ENCODE results near the gene HBG1.

HBG1 gene

GRCh38 chr11:5245155-5245554, 4.5 kb downstream of the HBG1 start:
- no peak overlapping the region for H3K27ac ChIP-seq (ENCODE audit: low read depth, low read length)
- no peaks in the 10 kb centered on the region for H3K36me3 ChIP-seq (ENCODE audit: control insufficient read depth, insufficient read depth, low read length)
- no peak overlapping the region for H3K4me3 ChIP-seq (ENCODE audit: low read depth, low read length)
- no peaks in the 10 kb centered on the region for H3K4me1 ChIP-seq (ENCODE audit: control insufficient read depth, insufficient read depth, low read length)
- H3K27me3 ChIP-seq (ENCODE audit: control insufficient read depth, insufficient read depth, low read length), result no peaks in the 10 kb centered on the region
- H3K9ac ChIP-seq (ENCODE audit: low read length), result no peak overlapping the region
- H3K9me3 ChIP-seq (ENCODE audit: control insufficient read depth, insufficient read depth, low read depth, low read length), result no peaks in the 10 kb centered on the region

- no peak overlapping the region for H3K9ac ChIP-seq (ENCODE audit: low read length)
- H3K36me3 ChIP-seq (ENCODE audit: control insufficient read depth, insufficient read depth, low read length), result no peaks in the 10 kb centered on the region
- no peak overlapping the region for H3K27ac ChIP-seq (ENCODE audit: low read depth, low read length)
These were observed 5.9 kb downstream of the HBG1 start for GRCh38 chr11:5243816-5244180.

GRCh38 chr11:5242933-5243815, 6.5 kb downstream of the HBG1 start:
- H3K9me3 ChIP-seq (ENCODE audit: control insufficient read depth, insufficient read depth, low read depth, low read length), result no peaks in the 10 kb centered on the region
- H3K27me3 ChIP-seq (ENCODE audit: control insufficient read depth, insufficient read depth, low read length), result no peaks in the 10 kb centered on the region
- H3K9ac ChIP-seq (ENCODE audit: low read length), result no peak overlapping the region
- no peaks in the 10 kb centered on the region for H3K4me1 ChIP-seq (ENCODE audit: control insufficient read depth, insufficient read depth, low read length)
- no peaks in the 10 kb centered on the region for H3K36me3 ChIP-seq (ENCODE audit: control insufficient read depth, insufficient read depth, low read length)
- H3K27ac ChIP-seq (ENCODE audit: low read depth, low read length), result no peak overlapping the region
- no peak overlapping the region for H3K4me3 ChIP-seq (ENCODE audit: low read depth, low read length)

More at GRCh38 chr11:5243816-5244180, 5.9 kb downstream of the HBG1 start:
- no peaks in the 10 kb centered on the region for H3K9me3 ChIP-seq (ENCODE audit: control insufficient read depth, insufficient read depth, low read depth, low read length)
- no peaks in the 10 kb centered on the region for H3K4me1 ChIP-seq (ENCODE audit: control insufficient read depth, insufficient read depth, low read length)
- no peak overlapping the region for H3K4me3 ChIP-seq (ENCODE audit: low read depth, low read length)
- no peaks in the 10 kb centered on the region for H3K27me3 ChIP-seq (ENCODE audit: control insufficient read depth, insufficient read depth, low read length)

GRCh38 chr11:5242208-5242607, 7.4 kb downstream of the HBG1 start:
- no peaks in the 10 kb centered on the region for H3K4me1 ChIP-seq (ENCODE audit: control insufficient read depth, insufficient read depth, low read length)

GRCh38 chr11:5241458-5241857, 8.2 kb downstream of the HBG1 start:
- Histone ChIP-seq H3K4me1 (ENCODE audit: control insufficient read depth, insufficient read depth, low read length) (no peaks in the 10 kb centered on the region), H3K9ac (ENCODE audit: low read length) (no peak overlapping the region), H3K27me3 (ENCODE audit: control insufficient read depth, insufficient read depth, low read length) (no peaks in the 10 kb centered on the region), H3K36me3 (ENCODE audit: control insufficient read depth, insufficient read depth, low read length) (no peaks in the 10 kb centered on the region), H3K4me3 (ENCODE audit: low read depth, low read length) (no peak overlapping the region), H3K9me3 (ENCODE audit: control insufficient read depth, insufficient read depth, low read depth, low read length) (no peaks in the 10 kb centered on the region), H3K27ac (ENCODE audit: low read depth, low read length) (no peak overlapping the region)

More at GRCh38 chr11:5242208-5242607, 7.4 kb downstream of the HBG1 start:
- no peaks in the 10 kb centered on the region for H3K9me3 ChIP-seq (ENCODE audit: control insufficient read depth, insufficient read depth, low read depth, low read length)
- H3K27me3 ChIP-seq (ENCODE audit: control insufficient read depth, insufficient read depth, low read length), result no peaks in the 10 kb centered on the region
- H3K9ac ChIP-seq (ENCODE audit: low read length), result no peak overlapping the region
- no peak overlapping the region for H3K27ac ChIP-seq (ENCODE audit: low read depth, low read length)
- H3K36me3 ChIP-seq (ENCODE audit: control insufficient read depth, insufficient read depth, low read length), result no peaks in the 10 kb centered on the region
- H3K4me3 ChIP-seq (ENCODE audit: low read depth, low read length), result no peak overlapping the region

- Histone ChIP-seq H3K36me3 (ENCODE audit: control insufficient read depth, insufficient read depth, low read length) (no peaks in the 10 kb centered on the region), H3K27ac (ENCODE audit: low read depth, low read length) (no peak overlapping the region), H3K9ac (ENCODE audit: low read length) (no peak overlapping the region), H3K4me3 (ENCODE audit: low read depth, low read length) (no peak overlapping the region), H3K9me3 (ENCODE audit: control insufficient read depth, insufficient read depth, low read depth, low read length) (no peaks in the 10 kb centered on the region), H3K27me3 (ENCODE audit: control insufficient read depth, insufficient read depth, low read length) (no peaks in the 10 kb centered on the region), H3K4me1 (ENCODE audit: control insufficient read depth, insufficient read depth, low read length) (no peaks in the 10 kb centered on the region)
These were observed 9.2 kb downstream of the HBG1 start for GRCh38 chr11:5240458-5240857.

GRCh38 chr11:5240056-5240455, 9.6 kb downstream of the HBG1 start:
- H3K9ac ChIP-seq (ENCODE audit: low read length), result no peak overlapping the region
- H3K27ac ChIP-seq (ENCODE audit: low read depth, low read length), result no peak overlapping the region
- no peaks in the 10 kb centered on the region for H3K4me1 ChIP-seq (ENCODE audit: control insufficient read depth, insufficient read depth, low read length)
- no peaks in the 10 kb centered on the region for H3K27me3 ChIP-seq (ENCODE audit: control insufficient read depth, insufficient read depth, low read length)
- H3K4me3 ChIP-seq (ENCODE audit: low read depth, low read length), result no peak overlapping the region
- H3K36me3 ChIP-seq (ENCODE audit: control insufficient read depth, insufficient read depth, low read length), result no peaks in the 10 kb centered on the region
- H3K9me3 ChIP-seq (ENCODE audit: control insufficient read depth, insufficient read depth, low read depth, low read length), result no peaks in the 10 kb centered on the region

GRCh38 chr11:5239046-5239445, 10.6 kb downstream of the HBG1 start:
- no peaks in the 10 kb centered on the region for H3K9me3 ChIP-seq (ENCODE audit: control insufficient read depth, insufficient read depth, low read depth, low read length)
- H3K36me3 ChIP-seq (ENCODE audit: control insufficient read depth, insufficient read depth, low read length), result no peaks in the 10 kb centered on the region
- H3K4me1 ChIP-seq (ENCODE audit: control insufficient read depth, insufficient read depth, low read length), result no peaks in the 10 kb centered on the region
- H3K27ac ChIP-seq (ENCODE audit: low read depth, low read length), result no peak overlapping the region
- no peak overlapping the region for H3K9ac ChIP-seq (ENCODE audit: low read length)
- no peak overlapping the region for H3K4me3 ChIP-seq (ENCODE audit: low read depth, low read length)
- no peaks in the 10 kb centered on the region for H3K27me3 ChIP-seq (ENCODE audit: control insufficient read depth, insufficient read depth, low read length)

GRCh38 chr11:5238486-5238885, 11.2 kb downstream of the HBG1 start:
- Histone ChIP-seq H3K27me3 (ENCODE audit: control insufficient read depth, insufficient read depth, low read length) (no peaks in the 10 kb centered on the region), H3K27ac (ENCODE audit: low read depth, low read length) (no peak overlapping the region), H3K9ac (ENCODE audit: low read length) (no peak overlapping the region), H3K4me1 (ENCODE audit: control insufficient read depth, insufficient read depth, low read length) (no peaks in the 10 kb centered on the region), H3K4me3 (ENCODE audit: low read depth, low read length) (no peak overlapping the region), H3K36me3 (ENCODE audit: control insufficient read depth, insufficient read depth, low read length) (no peaks in the 10 kb centered on the region), H3K9me3 (ENCODE audit: control insufficient read depth, insufficient read depth, low read depth, low read length) (no peaks in the 10 kb centered on the region)

GRCh38 chr11:5237420-5237819, 12.2 kb downstream of the HBG1 start:
- Histone ChIP-seq H3K4me3 (ENCODE audit: low read depth, low read length) (no peak overlapping the region), H3K27ac (ENCODE audit: low read depth, low read length) (no peak overlapping the region), H3K36me3 (ENCODE audit: control insufficient read depth, insufficient read depth, low read length) (no peaks in the 10 kb centered on the region), H3K27me3 (ENCODE audit: control insufficient read depth, insufficient read depth, low read length) (no peaks in the 10 kb centered on the region), H3K9me3 (ENCODE audit: control insufficient read depth, insufficient read depth, low read depth, low read length) (no peaks in the 10 kb centered on the region), H3K4me1 (ENCODE audit: control insufficient read depth, insufficient read depth, low read length) (no peaks in the 10 kb centered on the region), H3K9ac (ENCODE audit: low read length) (no peak overlapping the region)

- Histone ChIP-seq H3K27me3 (ENCODE audit: control insufficient read depth, insufficient read depth, low read length) (no peaks in the 10 kb centered on the region), H3K36me3 (ENCODE audit: control insufficient read depth, insufficient read depth, low read length) (no peaks in the 10 kb centered on the region), H3K4me3 (ENCODE audit: low read depth, low read length) (no peak overlapping the region), H3K4me1 (ENCODE audit: control insufficient read depth, insufficient read depth, low read length) (no peaks in the 10 kb centered on the region), H3K9ac (ENCODE audit: low read length) (no peak overlapping the region), H3K27ac (ENCODE audit: low read depth, low read length) (no peak overlapping the region), H3K9me3 (ENCODE audit: control insufficient read depth, insufficient read depth, low read depth, low read length) (no peaks in the 10 kb centered on the region)
These were observed 14.1 kb downstream of the HBG1 start for GRCh38 chr11:5235364-5236095.
